Muscle layer of duodenum (tissue), 2 donors: ENCODE data around the gene SHC2.

Experiments used
- H3K27ac ChIP-seq: one replicate; pipeline ENCODE4 v1.7.0; 2013; ENCODE audit warnings: mild to moderate bottlenecking, low read length
- H3K27me3 ChIP-seq: one replicate; pipeline ENCODE4 v1.7.0; 2013; ENCODE audit warnings: low read depth, mild to moderate bottlenecking, control low read depth, low read length
- H3K36me3 ChIP-seq, 2 donors: one replicate each; pipeline ENCODE4 v1.7.0; 2013; ENCODE audit warnings: low read length in 2 of 2, control low read depth in 1 of 2, mild to moderate bottlenecking in 1 of 2; ENCODE audit not compliant: insufficient read depth in 2 of 2, control insufficient read depth in 1 of 2
- H3K4me1 ChIP-seq, 2 donors: one replicate each; pipeline ENCODE4 v1.7.0; 2013; ENCODE audit warnings: low read length in 2 of 2, mild to moderate bottlenecking in 2 of 2, control low read depth in 1 of 2, moderate library complexity in 1 of 2; ENCODE audit not compliant: insufficient read depth in 2 of 2, control insufficient read depth in 1 of 2
- H3K4me3 ChIP-seq, 2 donors: one replicate each; pipeline ENCODE4 v1.7.0; 2013; ENCODE audit warnings: low read length in 2 of 2, low read depth in 1 of 2, mild to moderate bottlenecking in 1 of 2
- H3K9me3 ChIP-seq, 2 donors: one replicate each; pipeline ENCODE4 v1.7.0; 2013; ENCODE audit warnings: low read length in 2 of 2, control low read depth in 1 of 2, mild to moderate bottlenecking in 1 of 2; ENCODE audit not compliant: control insufficient read depth in 1 of 2
- donor health status: healthy.

The SHC2 gene

GRCh38 chr19:460877-461720, at the start of gene SHC2:
Gene SHC2, minus strand, starts transcription at chr19:461033. Its CDS starts 37 bp downstream, at chr19:460996.
- Histone ChIP-seq H3K27ac (no peak within 1 kb of the TSS), H3K4me3 (peak within 1 kb of the TSS; percentile 57 to 79), H3K36me3 (no peaks in the 10 kb centered on the region), H3K4me1 (peaks cover 0 to 21% of the 10 kb centered on the region in 2 donors), H3K27me3 (no peaks in the 10 kb centered on the region), H3K9me3 (no peaks in the 10 kb centered on the region)

GRCh38 chr19:508204-509150, 47.6 kb upstream of the SHC2 start:
- Histone ChIP-seq H3K4me1 (peaks cover 0 to 40% of the 10 kb centered on the region in 2 donors), H3K36me3 (peaks cover 0 to 6% of the 10 kb centered on the region in 2 donors), H3K9me3 (no peaks in the 10 kb centered on the region), H3K27ac (no peak overlapping the region), H3K4me3 (peak overlapping the region; percentile 79 to 99), H3K27me3 (no peaks in the 10 kb centered on the region)

GRCh38 chr19:507286-508203, 46.7 kb upstream of the SHC2 start, which contains the start of gene TPGS1:
Gene TPGS1, plus strand, starts transcription at chr19:507497. Its CDS starts 10 bp downstream, at chr19:507507.
- Histone ChIP-seq H3K9me3 (no peaks in the 10 kb centered on the region), H3K36me3 (peaks cover 0 to 6% of the 10 kb centered on the region in 2 donors), H3K4me3 (peak within 1 kb of the TSS; percentile 79 to 99), H3K27ac (peak within 1 kb of the TSS; percentile 91), H3K27me3 (no peaks in the 10 kb centered on the region), H3K4me1 (peaks cover 0 to 34% of the 10 kb centered on the region in 2 donors)

GRCh38 chr19:506404-507285, 45.8 kb upstream of the SHC2 start:
- Histone ChIP-seq H3K36me3 (peaks cover 0 to 6% of the 10 kb centered on the region in 2 donors), H3K27ac (peak overlapping the region; percentile 91), H3K9me3 (no peaks in the 10 kb centered on the region), H3K4me3 (peak overlapping the region; percentile 79 to 99), H3K4me1 (peaks cover 0 to 32% of the 10 kb centered on the region in 2 donors), H3K27me3 (no peaks in the 10 kb centered on the region)

- no peaks in the 10 kb centered on the region for H3K9me3 ChIP-seq
- no peaks in the 10 kb centered on the region for H3K27me3 ChIP-seq
- no peak overlapping the region for H3K27ac ChIP-seq
- H3K36me3 ChIP-seq = peaks cover 0 to 3% of the 10 kb centered on the region in 2 donors
- peaks cover 0 to 17% of the 10 kb centered on the region in 2 donors for H3K4me1 ChIP-seq
- no peak overlapping the region for H3K4me3 ChIP-seq
Observed at GRCh38 chr19:504616-505015, 43.8 kb upstream of the SHC2 start.

GRCh38 chr19:501646-502045, 40.8 kb upstream of the SHC2 start:
- peaks cover 14% of the 10 kb centered on the region for H3K27me3 ChIP-seq
- no peaks in the 10 kb centered on the region for H3K36me3 ChIP-seq
- H3K4me3 ChIP-seq = no peak overlapping the region
- H3K9me3 ChIP-seq = no peaks in the 10 kb centered on the region
- no peak overlapping the region for H3K27ac ChIP-seq
- peaks cover 0 to 17% of the 10 kb centered on the region in 2 donors for H3K4me1 ChIP-seq

DNA sequence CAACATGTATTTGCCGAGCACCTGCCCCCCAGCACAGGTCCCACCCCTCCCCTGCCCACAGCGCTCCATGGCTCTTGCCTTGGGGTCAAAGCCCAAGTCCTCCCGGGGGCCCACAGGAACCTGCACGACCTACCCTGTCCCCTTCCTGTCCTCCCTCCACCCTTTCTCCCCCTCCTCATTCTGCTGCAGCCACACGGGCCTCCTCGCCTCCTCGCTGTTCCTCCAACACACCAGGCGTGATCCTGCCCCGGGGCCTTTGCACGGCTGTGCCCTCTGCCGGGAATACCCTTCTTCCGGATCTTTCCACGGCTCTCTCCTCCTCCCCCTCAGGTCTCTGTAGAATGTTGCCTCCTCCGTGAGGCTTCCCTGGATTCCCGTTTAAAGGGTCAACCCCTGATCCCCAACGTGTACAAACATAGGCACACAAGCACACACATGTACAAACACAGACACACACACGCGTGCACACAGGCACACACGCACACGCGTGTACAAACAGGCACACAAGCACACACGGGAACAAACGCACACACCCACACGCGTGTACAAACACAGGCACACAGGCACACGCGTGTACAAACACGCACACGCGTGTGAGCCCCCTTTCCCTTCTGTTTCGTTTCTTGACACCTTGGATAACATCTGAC, 38.3 kb upstream of the SHC2 start:
- peaks cover 14% of the 10 kb centered on the region for H3K27me3 ChIP-seq
- H3K4me1 ChIP-seq = peaks cover 0 to 19% of the 10 kb centered on the region in 2 donors

GRCh38 chr19:498511-498891, 37.7 kb upstream of the SHC2 start:
- Histone ChIP-seq H3K9me3 (no peaks in the 10 kb centered on the region), H3K27ac (no peak overlapping the region), H3K4me3 (no peak overlapping the region), H3K27me3 (peaks cover 14% of the 10 kb centered on the region), H3K36me3 (no peaks in the 10 kb centered on the region), H3K4me1 (peaks cover 0 to 19% of the 10 kb centered on the region in 2 donors)

More for the DNA sequence above, 38.3 kb upstream of the SHC2 start:
- H3K27ac ChIP-seq = no peak overlapping the region
- no peaks in the 10 kb centered on the region for H3K36me3 ChIP-seq
- no peak overlapping the region for H3K4me3 ChIP-seq
- H3K9me3 ChIP-seq = no peaks in the 10 kb centered on the region

DNA sequence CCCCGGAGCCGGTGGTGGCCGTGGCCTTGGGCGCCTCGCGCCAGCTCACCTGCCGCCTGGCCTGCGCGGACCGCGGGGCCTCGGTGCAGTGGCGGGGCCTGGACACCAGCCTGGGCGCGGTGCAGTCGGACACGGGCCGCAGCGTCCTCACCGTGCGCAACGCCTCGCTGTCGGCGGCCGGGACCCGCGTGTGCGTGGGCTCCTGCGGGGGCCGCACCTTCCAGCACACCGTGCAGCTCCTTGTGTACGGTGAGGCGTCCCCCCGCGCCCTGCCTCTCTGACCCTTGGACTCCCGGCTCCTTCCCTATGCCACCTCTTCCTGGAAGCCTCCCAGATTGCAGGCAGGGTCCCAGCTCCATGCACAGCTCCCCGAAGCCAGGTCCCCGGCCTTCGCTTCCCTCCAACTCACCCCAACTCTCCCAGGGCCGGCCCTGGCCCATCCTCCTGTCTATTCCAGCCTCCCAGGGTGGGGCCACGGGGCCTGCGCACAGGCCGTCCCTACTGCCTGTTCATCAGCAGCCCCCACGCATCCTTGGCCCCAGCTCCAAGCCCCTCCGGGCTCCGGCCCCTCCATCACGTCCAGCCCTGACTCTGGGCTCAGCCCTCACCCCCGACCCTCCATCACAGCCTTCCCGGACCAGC, 37.2 kb upstream of the SHC2 start:
- Histone ChIP-seq H3K4me1 (peaks cover 0 to 19% of the 10 kb centered on the region in 2 donors), H3K4me3 (peak overlapping the region in 1 of 2 donors; percentile 40), H3K9me3 (no peaks in the 10 kb centered on the region), H3K27me3 (peaks cover 14% of the 10 kb centered on the region), H3K27ac (no peak overlapping the region), H3K36me3 (no peaks in the 10 kb centered on the region)
